Liver (tissue), 3 donors: ENCODE results near the gene USH2A.

Experiments used
- EGR1 ChIP-seq, 2 donors: IDR thresholded peaks; 2 replicates each; pipeline ENCODE4 v1.6.1; 2016 to 2018; ENCODE audit warnings: antibody characterized with exemption in 2 of 2, low read depth in 2 of 2
- GABPA ChIP-seq, 2 donors: IDR thresholded peaks in 1 of 2; conservative IDR thresholded peaks in 1 of 2; 2 replicates each; pipeline ENCODE4 v1.6.1; 2016; ENCODE audit warnings: antibody characterized with exemption in 2 of 2, mild to moderate bottlenecking in 1 of 2, moderate library complexity in 1 of 2
- HNF4A ChIP-seq, 2 donors: conservative IDR thresholded peaks; 2 replicates each; pipeline ENCODE4 v1.6.1; 2016; ENCODE audit warnings: antibody characterized with exemption in 2 of 2, mild to moderate bottlenecking in 2 of 2
- JUND ChIP-seq, 2 donors: IDR thresholded peaks; 2 replicates each; pipeline ENCODE4 v1.6.1; 2016; ENCODE audit warnings: antibody characterized with exemption in 2 of 2
- MAX ChIP-seq: IDR thresholded peaks from 2 replicates; pipeline ENCODE4 v1.6.1; 2016; ENCODE audit warnings: antibody characterized with exemption
- RAD21 ChIP-seq, 2 donors: IDR thresholded peaks; 2 replicates each; pipeline ENCODE4 v1.6.1; 2016; ENCODE audit warnings: antibody characterized with exemption in 2 of 2, mild to moderate bottlenecking in 2 of 2
- SP1 ChIP-seq: IDR thresholded peaks from 2 replicates; pipeline ENCODE4 v1.6.1; 2018; ENCODE audit warnings: antibody characterized with exemption, mild to moderate bottlenecking
- TAF1 ChIP-seq: conservative IDR thresholded peaks from 2 replicates; pipeline ENCODE4 v1.6.1; 2016; ENCODE audit warnings: antibody characterized with exemption, mild to moderate bottlenecking
- TF ChIP-seq, protein P1 (sequence below): fragments of 150-350 bp; IDR thresholded peaks from 2 replicates; pipeline ENCODE4 v1.5.1; 2017; ENCODE audit warnings: improper control_type of control experiment, low read depth, low read length; ENCODE audit not compliant: missing input control
- TF ChIP-seq, protein P2 (sequence below): IDR thresholded peaks from 2 replicates; pipeline ENCODE4 v1.6.1; 2016; ENCODE audit warnings: antibody characterized with exemption
- donor health status: healthy.
- donor health status: healthy.

DNA sequence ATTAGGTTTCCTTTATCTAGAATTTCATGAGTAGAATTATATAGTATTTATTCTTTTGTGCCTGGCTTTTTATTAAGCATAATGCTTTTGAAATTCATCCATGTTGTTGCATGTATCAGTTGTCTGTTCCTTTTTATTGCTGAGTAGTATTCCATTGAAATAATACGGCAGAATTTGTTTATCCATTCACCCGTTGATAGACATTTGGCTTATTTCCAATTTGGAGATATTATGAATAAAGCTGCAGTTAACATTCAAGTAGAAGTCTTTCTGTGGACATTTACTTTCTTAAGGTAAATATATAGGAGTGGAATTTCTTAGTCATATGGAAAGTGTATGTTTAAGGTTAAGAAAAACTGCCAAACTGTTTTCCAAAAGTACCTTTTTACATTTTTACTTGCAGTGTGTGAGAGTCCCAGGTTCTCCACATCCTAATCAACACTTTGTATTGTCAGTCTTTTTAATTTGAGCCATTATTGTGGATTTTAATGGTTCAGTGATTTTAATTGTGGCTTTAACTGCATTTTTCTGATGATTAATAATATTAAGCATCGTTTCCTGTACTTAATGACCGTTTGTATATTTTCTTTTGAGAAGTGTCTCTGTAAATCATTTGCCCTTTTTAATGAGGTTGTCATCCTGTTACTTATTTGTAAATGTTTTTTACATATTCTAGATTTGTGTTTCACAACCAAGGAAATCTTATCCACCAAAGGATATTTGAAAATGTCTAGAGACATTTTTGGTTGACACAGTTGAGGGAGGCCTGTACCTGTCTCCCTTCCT, 833.4 kb downstream of the USH2A start:
- TF ChIP-seq, protein P1, sequence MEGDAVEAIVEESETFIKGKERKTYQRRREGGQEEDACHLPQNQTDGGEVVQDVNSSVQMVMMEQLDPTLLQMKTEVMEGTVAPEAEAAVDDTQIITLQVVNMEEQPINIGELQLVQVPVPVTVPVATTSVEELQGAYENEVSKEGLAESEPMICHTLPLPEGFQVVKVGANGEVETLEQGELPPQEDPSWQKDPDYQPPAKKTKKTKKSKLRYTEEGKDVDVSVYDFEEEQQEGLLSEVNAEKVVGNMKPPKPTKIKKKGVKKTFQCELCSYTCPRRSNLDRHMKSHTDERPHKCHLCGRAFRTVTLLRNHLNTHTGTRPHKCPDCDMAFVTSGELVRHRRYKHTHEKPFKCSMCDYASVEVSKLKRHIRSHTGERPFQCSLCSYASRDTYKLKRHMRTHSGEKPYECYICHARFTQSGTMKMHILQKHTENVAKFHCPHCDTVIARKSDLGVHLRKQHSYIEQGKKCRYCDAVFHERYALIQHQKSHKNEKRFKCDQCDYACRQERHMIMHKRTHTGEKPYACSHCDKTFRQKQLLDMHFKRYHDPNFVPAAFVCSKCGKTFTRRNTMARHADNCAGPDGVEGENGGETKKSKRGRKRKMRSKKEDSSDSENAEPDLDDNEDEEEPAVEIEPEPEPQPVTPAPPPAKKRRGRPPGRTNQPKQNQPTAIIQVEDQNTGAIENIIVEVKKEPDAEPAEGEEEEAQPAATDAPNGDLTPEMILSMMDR: no peak
- TF ChIP-seq GABPA (IDR thresholded peaks at IDR 0.05 in 1 of 2, conservative IDR thresholded peaks at IDR 0.05 in 1 of 2) (no peak), MAX (no peak), TAF1 (no peak), JUND (IDR thresholded peaks at IDR 0.05) (no peak), EGR1 (IDR thresholded peaks at IDR 0.05; ENCODE audit: low read depth in 2 of 2) (no peak), HNF4A (conservative IDR thresholded peaks at IDR 0.05) (no peak), RAD21 (IDR thresholded peaks at IDR 0.05) (no peak), SP1 (no peak)
- TF ChIP-seq, protein P2, sequence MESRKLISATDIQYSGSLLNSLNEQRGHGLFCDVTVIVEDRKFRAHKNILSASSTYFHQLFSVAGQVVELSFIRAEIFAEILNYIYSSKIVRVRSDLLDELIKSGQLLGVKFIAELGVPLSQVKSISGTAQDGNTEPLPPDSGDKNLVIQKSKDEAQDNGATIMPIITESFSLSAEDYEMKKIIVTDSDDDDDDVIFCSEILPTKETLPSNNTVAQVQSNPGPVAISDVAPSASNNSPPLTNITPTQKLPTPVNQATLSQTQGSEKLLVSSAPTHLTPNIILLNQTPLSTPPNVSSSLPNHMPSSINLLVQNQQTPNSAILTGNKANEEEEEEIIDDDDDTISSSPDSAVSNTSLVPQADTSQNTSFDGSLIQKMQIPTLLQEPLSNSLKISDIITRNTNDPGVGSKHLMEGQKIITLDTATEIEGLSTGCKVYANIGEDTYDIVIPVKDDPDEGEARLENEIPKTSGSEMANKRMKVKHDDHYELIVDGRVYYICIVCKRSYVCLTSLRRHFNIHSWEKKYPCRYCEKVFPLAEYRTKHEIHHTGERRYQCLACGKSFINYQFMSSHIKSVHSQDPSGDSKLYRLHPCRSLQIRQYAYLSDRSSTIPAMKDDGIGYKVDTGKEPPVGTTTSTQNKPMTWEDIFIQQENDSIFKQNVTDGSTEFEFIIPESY: no peak
